ENCODE data around the gene DYSF. TPM values are rescaled to one million over a fixed set of nuclear protein-coding genes. Genes with fewer than 3 reads are reported as not detected.

The DYSF gene
- total RNA-seq, 1 donor from 2014 or later = 23.2 TPM

DNA sequence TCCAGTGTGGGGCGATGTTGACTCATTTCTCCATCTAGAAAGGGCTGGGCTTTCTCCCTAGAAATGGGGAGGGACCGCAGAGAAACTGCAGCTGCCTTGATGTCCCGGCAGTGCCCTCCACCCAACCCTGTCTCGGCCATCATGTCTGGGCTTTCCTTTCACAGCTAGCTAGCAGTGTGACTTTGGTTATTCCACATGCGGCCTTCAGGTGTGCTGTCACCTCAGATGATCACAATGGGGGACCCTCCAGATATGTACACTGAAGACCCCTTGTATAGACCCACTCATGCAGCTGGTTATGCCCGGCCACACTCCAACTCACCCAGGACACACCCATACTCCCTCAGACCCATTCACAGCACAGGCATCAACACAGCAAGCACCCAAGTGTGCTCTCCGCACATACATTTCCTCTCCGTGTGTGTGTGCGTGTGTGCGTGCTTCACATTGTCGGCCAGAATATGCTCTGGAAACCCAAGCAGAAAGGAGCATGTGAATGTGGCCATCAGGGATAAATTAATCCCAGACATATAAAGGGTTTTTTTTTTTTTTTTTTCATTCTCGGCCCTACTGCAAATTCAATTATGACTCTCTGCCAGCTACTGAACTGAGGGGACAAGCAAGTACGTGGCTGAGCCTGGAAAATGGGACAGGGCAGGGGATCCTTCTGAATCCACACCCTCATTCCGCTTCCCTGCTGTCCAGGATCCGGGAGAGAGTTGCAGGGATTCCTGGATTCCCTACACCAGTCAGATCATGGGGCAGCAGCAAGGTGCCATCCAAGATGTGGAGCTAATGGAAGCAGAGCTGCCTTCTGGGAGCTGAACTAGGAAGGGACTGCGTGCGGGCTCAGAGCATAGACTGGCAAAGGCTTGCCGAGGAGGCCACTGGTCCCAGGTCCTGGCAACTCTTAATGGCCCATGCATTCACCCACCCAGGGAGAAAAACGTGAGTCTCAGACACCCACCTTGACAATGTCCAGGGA, 240.2 kb downstream of the DYSF start:
- DNase-seq = peak; percentile 64

DNA sequence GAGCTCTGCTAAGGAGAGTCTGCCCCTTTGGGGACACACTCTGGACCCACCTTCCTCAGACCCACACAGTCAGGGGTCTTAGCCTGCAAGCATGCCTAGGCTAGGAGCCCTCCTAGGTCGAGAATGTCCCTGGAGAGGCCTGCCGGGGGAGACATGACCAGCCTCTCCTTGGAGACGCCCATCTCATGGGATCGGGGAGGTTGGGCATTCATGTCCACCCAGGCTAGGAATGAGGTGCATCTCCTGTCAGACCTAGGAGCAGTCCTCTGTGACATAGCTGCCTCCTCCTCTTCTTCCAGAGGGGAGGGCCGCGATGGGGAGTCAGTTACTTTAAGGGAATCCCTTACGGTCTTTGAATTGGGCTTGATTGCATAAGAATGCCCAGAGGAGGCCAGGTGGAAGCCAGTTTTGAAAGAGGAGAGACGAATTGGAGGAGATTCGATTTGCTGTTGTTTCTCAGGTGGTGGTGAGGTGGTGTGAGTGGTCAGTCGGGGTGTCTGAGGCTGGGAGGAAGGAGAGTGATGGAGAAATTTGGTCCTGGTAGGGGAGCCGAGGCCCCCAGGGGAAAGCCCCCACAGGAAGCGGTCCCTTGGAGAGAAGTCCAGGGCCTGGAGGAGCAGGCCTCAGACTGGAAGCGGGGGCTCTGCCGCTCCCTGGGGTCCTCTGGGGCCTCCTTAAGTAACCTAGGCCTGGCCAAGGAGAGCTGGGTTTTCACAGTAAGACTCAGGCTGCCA, 241.3 kb downstream of the DYSF start:
- no peak for DNase-seq

GRCh38 chr2:71695235-71696120, 242.1 kb downstream of the DYSF start:
- no peak for DNase-seq

- no peak for DNase-seq
These were observed 243.0 kb downstream of the DYSF start for GRCh38 chr2:71696381-71696780.

DNA sequence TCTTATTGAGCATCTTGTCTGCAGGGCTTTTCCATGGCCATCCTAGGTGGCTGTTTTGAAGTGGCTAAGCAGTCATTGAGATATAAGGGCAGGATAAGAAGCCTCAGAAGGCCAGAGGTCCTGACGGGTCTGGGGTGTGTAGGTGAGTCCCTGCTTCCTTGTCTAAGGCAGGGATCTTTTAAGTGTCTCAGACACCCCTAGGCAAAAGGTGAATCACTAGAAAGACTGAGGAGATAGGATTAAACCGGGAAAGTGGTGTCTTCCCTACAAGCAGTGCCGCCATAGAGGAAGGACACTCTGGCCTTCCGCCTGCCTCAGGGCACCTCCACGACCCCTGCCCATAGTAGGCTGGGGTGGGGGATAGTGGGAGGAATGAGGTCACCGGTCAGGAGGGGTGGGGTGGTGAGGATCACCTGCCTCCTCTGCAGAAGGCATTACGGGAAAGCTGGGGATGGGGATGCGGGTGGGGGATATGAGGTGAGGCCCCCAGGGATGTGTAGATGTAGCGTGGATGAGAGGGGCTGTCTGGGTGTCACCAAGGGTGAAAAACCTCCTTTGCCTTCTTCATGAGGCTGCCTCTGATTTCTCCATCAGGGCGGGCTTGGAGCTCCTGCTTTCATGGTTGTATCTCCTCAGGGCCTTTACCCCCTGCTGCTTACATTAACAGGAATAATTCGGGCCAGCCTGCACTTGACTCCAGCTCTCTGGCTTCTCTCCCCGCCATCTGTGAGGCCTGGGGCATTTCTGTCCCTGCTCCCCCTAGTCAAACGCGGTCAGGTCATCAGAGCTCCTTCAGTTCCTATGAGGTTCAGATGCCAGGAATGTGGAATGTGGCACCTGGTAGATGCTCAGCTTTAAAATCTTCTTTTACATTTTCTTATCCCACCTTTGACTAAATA, 244.0 kb downstream of the DYSF start:
- no peak for DNase-seq

DNA sequence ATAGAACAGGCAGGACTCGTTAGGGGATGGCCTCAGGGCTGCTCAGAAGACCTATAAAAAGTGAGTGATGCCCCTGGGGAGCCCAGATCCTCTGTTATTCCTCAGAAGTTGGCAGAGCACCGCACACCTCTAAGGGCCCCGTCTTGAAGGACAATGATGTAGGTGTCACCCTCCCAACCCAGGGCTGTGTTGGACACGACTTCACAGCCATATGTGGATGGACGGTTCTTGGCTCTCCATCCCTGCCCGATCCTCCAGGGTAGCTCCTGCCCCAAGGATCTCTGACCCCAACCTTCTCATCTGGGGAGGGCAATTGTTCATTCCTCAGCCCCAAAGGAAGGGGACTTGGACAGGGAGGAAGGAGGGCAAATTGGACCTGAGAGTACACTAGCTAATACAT, 246.1 kb downstream of the DYSF start:
- DNase-seq = no peak

GRCh38 chr2:71700041-71700657, 246.8 kb downstream of the DYSF start:
- no peak for DNase-seq

DNA sequence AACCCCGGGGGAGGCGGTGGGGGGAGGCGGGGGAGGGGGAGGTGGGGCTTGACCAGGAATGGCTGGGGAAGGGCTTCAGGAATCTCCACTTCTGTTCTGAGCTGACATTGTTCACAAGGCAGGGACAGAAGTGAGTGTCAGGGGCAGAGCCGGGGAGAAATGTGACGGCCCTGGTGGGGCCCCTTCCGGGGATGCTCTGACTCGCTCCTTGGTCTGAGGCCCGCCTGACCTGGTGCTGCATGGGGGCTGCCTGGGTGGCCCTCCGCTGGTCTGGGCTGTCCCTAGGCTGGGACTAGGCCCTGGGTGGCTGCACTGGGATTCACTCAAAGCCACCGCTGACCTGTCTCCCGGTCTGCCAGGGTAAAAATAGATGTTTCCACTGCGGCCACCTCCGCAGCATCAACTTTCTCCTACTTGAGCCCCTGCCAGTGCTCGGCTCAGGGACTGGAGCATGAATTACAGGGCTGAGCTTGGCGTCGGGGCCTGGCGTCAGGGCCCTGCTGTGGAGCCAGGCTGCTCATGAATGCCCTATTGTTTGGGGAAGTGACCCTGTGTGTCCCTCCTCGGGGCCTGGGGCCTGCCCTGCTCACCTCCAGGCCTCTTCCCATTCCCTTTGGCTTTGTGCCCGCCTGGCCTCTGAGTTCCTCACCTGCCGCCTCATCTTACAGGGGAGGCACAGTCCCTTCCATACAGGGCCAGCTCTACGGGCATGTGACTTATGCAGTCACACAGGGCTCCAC, 247.5 kb downstream of the DYSF start:
- no peak for DNase-seq

DNA sequence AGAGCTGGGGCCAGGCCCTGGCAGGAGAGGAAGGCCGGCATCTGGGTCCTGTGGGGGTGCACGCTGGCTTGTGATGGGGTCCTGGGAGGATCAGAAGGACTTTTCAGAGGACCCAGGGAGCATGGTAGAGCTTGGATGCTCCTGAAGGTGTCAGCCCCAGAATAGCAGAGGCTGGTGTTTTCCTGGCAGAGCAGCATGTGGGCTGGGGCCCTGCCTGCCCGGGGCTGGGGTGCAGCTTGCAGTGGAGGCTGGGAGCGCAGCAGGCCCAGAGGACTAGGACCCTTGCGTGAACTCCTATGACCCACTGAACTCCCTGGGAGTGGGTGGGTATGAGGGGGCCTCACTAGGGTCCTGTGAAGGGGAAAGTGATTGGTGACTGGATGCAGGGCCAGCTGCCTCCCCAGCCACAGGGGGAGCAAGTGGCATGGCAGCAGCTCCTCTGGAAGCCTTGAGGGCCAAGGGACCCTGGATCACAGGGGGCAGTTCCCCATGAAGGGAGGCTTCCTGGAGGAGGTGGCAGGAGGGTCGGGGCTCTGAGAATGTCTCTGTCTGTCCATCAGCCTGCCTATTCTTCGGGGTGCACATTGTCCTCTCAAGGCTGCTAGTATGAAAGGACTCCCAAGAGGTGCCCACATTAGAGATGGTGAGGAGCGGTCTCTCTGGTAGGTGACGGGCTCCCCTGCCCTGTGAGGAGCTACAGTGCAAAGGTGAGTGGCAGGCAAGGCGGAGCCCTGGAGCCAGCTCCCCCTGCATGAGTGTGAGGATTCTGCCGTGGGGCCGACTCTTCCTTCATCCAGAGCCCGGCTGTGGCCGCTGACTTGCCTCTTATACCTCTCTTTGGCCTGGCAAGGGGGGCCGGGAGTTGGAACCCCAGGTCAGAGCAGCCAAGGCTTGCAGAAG, 249.0 kb downstream of the DYSF start:
- no peak for DNase-seq

DNA sequence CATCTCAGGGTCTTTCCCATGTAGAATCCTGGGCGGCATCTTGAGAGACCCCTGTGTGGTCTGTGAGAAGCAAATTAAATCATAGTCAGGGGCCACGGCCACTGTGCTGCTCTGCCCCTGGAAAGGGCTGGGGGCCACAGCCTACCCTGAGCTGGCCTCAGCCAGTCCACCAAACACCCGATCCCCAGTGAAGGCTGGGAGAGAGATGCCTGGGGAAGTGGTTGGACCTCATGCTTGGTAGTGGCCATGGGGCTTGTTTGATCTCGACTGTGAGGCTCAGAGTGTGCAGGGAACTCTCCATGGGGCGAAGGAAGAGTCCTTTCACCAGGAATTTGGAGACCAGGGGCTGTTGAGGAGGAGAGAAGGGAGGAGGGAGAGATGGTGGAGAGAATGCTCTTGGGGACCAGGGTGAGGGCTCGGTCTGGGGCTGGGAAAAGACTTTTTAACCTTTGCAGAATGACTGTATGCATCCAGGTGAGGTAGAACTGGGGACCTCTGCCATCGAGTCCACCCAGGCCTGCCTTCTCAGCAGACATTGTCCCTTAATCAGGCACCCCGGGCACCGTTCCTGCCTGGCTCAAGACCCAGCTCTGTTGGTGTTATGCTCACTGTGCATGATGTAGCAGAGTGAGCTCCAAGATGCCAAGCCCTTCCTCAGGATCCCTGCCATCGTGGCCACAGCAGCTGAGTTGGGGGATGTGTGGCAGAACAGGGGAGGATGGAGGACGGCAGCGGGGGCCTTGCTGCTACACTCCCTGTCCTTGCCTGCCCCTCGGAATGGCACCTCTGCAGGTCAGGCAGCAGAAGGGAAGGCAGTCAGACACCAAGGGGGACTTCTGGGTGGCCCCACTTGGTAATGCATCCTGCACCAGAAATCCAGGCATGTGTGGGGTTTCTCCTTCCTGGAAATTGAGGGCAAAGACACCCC, 249.9 kb downstream of the DYSF start:
- DNase-seq = no peak

DNA sequence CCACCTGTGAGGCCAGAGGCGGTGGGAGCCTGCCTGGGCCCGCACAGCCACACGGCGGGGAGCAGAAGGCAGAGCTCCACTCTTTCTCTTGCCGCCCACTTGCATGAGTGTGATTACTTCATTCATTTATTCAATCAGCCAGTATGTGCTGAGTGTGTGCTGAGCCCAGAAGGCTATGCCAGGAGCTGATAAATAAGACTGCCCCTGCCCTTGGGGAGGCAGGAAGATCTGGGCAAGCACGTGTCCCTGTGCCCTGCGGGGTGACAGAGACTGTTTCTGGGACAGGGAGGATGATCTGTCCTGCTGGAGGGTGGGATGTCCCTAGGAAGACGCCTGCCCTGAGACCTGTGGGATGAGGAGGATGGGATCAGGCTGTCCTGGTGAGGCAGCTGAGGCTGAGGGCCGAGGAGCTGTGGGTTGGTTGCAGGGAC, 250.8 kb downstream of the DYSF start:
- no peak for DNase-seq

DNA sequence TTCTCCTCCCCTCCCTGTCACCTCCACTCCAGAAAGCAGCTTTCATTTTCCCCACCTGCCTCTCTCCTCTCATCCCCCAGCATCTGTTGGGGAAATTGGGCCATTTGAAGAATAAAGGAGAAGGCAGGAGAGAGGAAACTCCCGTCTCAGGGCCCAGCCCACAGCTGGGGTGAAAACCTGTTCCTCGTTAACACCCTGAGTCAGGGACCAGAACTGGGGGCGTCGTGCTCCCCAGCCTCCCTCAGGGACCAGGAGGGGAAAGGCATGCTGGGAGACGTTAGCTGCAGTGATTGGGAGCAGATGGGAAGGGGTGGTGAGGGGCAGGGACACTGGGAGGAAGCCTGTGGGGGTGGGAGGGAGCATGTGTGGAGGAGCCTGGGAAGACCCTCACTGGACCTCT, 251.3 kb downstream of the DYSF start:
- DNase-seq = no peak

DNA sequence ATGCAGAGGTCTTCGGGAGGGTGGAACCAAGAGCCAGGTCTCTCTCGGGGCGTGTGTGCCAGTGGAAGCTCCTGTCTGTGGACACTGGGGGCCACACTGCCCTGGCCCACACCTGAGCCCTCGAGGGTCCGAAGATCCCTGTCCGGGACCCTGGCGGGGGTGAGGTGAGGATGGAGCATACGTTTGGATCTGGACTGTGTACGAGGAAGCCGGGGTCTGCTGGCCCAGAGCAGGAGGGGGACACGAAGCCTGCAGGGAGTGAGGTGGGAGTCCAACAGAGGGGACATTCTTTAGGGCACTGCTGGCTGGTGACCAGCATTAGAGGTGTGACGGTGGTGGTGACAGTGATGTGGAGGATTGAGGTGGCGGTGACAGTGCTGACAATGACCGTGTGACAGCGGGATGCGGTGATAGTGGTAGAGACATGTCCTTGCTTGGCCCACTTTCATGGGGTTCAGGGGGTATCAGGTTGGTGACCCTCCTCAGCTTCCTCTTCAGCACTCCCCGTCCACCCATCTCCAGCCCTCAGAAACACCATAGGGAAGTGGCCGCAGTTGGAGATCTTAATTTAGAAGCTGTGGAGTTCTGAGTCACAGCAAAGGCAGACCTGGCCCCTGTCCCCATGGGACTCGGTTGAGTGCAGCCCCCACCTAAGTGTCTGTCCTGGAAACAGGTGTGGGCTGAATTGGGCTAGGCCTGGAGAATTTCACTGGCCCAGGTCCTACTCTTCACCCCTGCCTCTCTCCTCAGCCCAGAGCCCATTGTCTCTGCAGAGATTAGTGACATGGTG, 252.0 kb downstream of the DYSF start:
- DNase-seq = no peak

DNA sequence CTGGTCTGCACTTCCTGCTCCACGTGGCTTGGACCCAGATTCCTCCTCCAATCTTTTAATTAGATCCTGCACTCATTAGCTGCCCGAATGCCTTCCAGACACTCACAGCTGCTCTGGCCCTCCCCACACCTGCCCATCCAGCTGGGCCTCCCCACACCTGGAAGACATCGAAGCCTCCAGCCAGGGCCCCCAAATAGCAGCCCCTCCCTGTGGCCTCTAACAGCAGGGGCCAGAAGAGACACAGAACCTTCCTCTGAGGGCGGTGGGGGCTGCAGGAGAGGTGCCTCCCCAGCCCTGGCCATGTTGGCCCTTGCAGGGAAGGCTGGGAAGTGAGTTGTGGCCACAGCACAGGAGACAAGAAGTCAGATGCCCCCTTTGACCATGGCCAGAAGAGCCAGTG, 252.8 kb downstream of the DYSF start:
- no peak for DNase-seq

DNA sequence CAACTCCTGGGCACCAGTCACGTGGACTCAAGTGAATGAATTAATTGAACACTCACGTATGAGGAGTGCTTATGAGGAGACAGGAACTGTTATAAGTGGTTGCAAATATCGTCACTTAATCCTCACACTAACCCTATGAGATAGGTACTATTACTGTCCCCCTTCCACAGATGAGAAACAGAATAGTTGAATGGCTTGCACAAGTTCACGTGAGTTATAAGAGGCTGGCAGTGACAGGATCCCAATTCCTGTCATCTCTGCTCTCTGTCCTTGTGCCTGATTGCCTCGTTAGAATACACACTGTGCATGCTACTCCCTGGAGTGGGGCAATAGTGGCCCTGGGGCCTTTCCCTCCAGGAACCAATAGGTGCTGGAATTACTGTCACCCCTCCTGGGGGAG, 253.5 kb downstream of the DYSF start:
- DNase-seq = no peak

DNA sequence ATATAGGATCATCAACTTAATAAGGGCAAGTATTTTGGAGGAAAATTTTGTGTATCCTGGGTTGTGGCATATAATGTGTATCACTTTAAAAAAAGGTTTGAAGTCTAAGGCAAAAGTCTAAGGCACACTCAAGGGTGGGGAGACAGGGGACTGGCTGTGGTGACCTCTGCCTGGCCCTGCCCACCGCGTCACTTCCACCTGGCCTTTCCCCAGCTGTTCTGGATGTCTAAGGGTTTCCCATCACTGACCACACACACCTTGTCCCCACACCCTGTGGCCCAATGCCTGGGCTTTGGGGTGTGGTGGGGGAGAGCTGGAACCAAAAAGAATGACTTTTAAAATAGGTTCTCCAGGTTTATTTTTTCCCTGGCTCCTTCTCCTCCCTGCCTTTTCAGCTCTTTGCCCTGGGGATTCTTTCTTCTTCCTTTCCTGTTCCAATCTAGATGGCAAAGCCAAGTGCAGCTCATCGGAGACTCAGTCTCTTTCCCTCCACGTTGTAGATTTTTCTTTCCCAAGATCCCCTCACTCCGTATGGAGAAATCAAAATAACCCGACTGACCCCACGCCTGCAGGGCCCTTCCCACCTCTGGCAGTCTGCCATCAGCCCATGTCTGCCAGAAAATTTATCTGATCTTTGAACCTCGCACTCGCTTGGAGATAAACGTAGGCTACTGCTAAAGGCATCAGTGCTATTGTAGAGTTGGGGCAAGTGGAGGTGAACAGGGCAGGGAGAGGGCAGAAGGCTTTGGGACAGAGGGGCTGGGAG, 257.2 kb downstream of the DYSF start:
- no peak for DNase-seq

Measured in skin of body (tissue), 2 donors.